Loucy (cell line): ENCODE results near the gene UNC5A.

Experiments used
- EZH2phosphoT487 ChIP-seq: fragments of 200-600 bp; IDR thresholded peaks from 2 replicates; pipeline ENCODE4 v1.6.1; 2018; ENCODE audit warnings: antibody characterized with exemption, mild to moderate bottlenecking, moderate library complexity, borderline replicate concordance
- TF ChIP-seq, protein P1 (sequence below): fragments of 200-600 bp; sonication (generic); conservative IDR thresholded peaks from 2 replicates; pipeline ENCODE4 v1.5.1; 2014; ENCODE audit warnings: mild to moderate bottlenecking, antibody characterized with exemption, low read length

DNA sequence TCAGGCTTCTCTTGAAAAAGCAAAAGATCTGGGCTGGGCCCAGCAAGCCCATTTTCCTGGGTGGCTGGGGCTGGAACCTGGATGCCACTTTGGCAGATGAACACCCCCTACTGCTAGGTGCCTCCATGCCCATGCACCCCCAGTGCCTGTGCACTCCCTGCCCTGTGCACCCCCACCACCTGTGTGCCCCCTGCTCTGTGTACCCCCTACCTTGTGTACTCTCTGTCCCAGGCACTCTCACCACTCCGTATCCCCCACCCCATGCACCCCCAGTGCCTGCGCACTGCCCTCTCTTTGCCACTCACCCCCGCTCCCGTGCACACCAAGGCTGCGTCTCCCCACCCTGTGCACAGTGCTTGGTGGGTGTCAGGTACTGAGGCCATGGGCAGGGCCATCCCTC is 14.2 kb downstream of the UNC5A start:
- TF ChIP-seq, protein P1, sequence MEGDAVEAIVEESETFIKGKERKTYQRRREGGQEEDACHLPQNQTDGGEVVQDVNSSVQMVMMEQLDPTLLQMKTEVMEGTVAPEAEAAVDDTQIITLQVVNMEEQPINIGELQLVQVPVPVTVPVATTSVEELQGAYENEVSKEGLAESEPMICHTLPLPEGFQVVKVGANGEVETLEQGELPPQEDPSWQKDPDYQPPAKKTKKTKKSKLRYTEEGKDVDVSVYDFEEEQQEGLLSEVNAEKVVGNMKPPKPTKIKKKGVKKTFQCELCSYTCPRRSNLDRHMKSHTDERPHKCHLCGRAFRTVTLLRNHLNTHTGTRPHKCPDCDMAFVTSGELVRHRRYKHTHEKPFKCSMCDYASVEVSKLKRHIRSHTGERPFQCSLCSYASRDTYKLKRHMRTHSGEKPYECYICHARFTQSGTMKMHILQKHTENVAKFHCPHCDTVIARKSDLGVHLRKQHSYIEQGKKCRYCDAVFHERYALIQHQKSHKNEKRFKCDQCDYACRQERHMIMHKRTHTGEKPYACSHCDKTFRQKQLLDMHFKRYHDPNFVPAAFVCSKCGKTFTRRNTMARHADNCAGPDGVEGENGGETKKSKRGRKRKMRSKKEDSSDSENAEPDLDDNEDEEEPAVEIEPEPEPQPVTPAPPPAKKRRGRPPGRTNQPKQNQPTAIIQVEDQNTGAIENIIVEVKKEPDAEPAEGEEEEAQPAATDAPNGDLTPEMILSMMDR = no peak
- TF ChIP-seq EZH2phosphoT487 = no peak
